Type B pancreatic cell (in vitro differentiated cells): ENCODE data around the gene CAP2. TPM values are rescaled to one million over a fixed set of nuclear protein-coding genes. Genes with fewer than 3 reads are reported as not detected.

ENCODE experiments used
- DNase-seq: peaks from one replicate; pipeline ENCODE4 v3.0.0; 2021; ENCODE audit warnings: mixed read lengths; ENCODE audit not compliant: unreplicated experiment; ENCODE audit errors: extremely low spot score
- H3K27ac Mint-ChIP-seq: 2 replicates; pipeline ENCODE4 v1.8.0; 2021; ENCODE audit warnings: mild to moderate bottlenecking, mixed read lengths
- H3K27me3 Mint-ChIP-seq: 2 replicates; pipeline ENCODE4 v1.8.0; 2021; ENCODE audit warnings: mixed read lengths
- H3K36me3 Mint-ChIP-seq: 2 replicates; pipeline ENCODE4 v1.8.0; 2021; ENCODE audit warnings: mixed read lengths
- H3K4me1 Mint-ChIP-seq: one replicate; pipeline ENCODE4 v1.8.0; 2021; ENCODE audit warnings: mixed read lengths; ENCODE audit not compliant: unreplicated experiment
- H3K4me3 Mint-ChIP-seq: 2 replicates; pipeline ENCODE4 v1.8.0; 2021; ENCODE audit warnings: mild to moderate bottlenecking, mixed read lengths
- H3K9me3 Mint-ChIP-seq: 2 replicates; pipeline ENCODE4 v1.8.0; 2021; ENCODE audit warnings: mixed read lengths
- CTCF ChIP-seq: fragments of 200-600 bp; sonication (generic); conservative IDR thresholded peaks from 2 replicates; pipeline ENCODE4 v1.5.0; 2021; ENCODE audit warnings: antibody characterized with exemption, mild to moderate bottlenecking
- total RNA-seq: library from RNA; stranded (reverse); gene quantifications from 2 replicates; pipeline ENCODE4 v1.2.1, GENCODE V29; 2021; ENCODE audit warnings: low replicate concordance

The CAP2 gene
- total RNA-seq, 1 donor from 2014 or later: 9.3 TPM

- TF ChIP-seq CTCF: no peak
- Mint-ChIP-seq H3K36me3 (no peaks in the 10 kb centered on the region), H3K4me3 (no peak overlapping the region), H3K27ac (no peak overlapping the region), H3K27me3 (no peaks in the 10 kb centered on the region), H3K9me3 (peaks cover 8% of the 10 kb centered on the region), H3K4me1 (peaks cover 8% of the 10 kb centered on the region)
- DNase-seq: no peak
Observed at GRCh38 chr6:17354700-17355403, 38.5 kb upstream of the CAP2 start.

GRCh38 chr6:17355404-17355774 lies 38.0 kb upstream of the CAP2 start:
- H3K9me3 Mint-ChIP-seq: peaks cover 8% of the 10 kb centered on the region
- no peak for DNase-seq
- no peak overlapping the region for H3K27ac Mint-ChIP-seq
- no peak overlapping the region for H3K4me3 Mint-ChIP-seq
- H3K27me3 Mint-ChIP-seq: no peaks in the 10 kb centered on the region
- H3K4me1 Mint-ChIP-seq: peaks cover 8% of the 10 kb centered on the region
- TF ChIP-seq CTCF: no peak
- peaks cover under 1% of the 10 kb centered on the region for H3K36me3 Mint-ChIP-seq

GRCh38 chr6:17358515-17358914 lies 34.9 kb upstream of the CAP2 start:
- no peak for TF ChIP-seq CTCF
- Mint-ChIP-seq H3K9me3 (peaks cover 8% of the 10 kb centered on the region), H3K27me3 (no peaks in the 10 kb centered on the region)

GRCh38 chr6:17360564-17360963 lies 32.8 kb upstream of the CAP2 start:
- H3K4me3 Mint-ChIP-seq: no peak overlapping the region
- TF ChIP-seq CTCF: no peak
- peaks cover 3% of the 10 kb centered on the region for H3K36me3 Mint-ChIP-seq
- H3K27me3 Mint-ChIP-seq: no peaks in the 10 kb centered on the region
- no peak overlapping the region for H3K27ac Mint-ChIP-seq
- DNase-seq: no peak
- peaks cover 8% of the 10 kb centered on the region for H3K9me3 Mint-ChIP-seq
- H3K4me1 Mint-ChIP-seq: no peaks in the 10 kb centered on the region

More at GRCh38 chr6:17358515-17358914, 34.9 kb upstream of the CAP2 start:
- Mint-ChIP-seq H3K27ac (no peak overlapping the region), H3K36me3 (peaks cover 3% of the 10 kb centered on the region), H3K4me3 (no peak overlapping the region), H3K4me1 (peaks cover 8% of the 10 kb centered on the region)
- no peak for DNase-seq

- Mint-ChIP-seq H3K4me1 (no peaks in the 10 kb centered on the region), H3K9me3 (peaks cover 8% of the 10 kb centered on the region), H3K36me3 (peaks cover 3% of the 10 kb centered on the region), H3K4me3 (no peak overlapping the region), H3K27me3 (no peaks in the 10 kb centered on the region), H3K27ac (no peak overlapping the region)
- DNase-seq: no peak
- no peak for TF ChIP-seq CTCF
Observed at GRCh38 chr6:17361013-17361412, 32.4 kb upstream of the CAP2 start.

GRCh38 chr6:17365961-17366360 lies 27.4 kb upstream of the CAP2 start:
- Mint-ChIP-seq H3K27ac (no peak overlapping the region), H3K4me3 (no peak overlapping the region), H3K27me3 (no peaks in the 10 kb centered on the region), H3K36me3 (no peaks in the 10 kb centered on the region), H3K9me3 (peaks cover 8% of the 10 kb centered on the region), H3K4me1 (no peaks in the 10 kb centered on the region)
- DNase-seq: no peak
- TF ChIP-seq CTCF: no peak
